22Rv1 (cell line): ENCODE data around the gene ASAP2.

ENCODE experiments used
- CTCF ChIP-seq: fragments of 450-650 bp; IDR thresholded peaks from 2 replicates; pipeline ENCODE4 v1.5.1; 2017; ENCODE audit warnings: mild to moderate bottlenecking
- ZFX ChIP-seq: fragments of 450-650 bp; IDR thresholded peaks from 2 replicates; pipeline ENCODE4 v1.6.1; 2017; ENCODE audit warnings: antibody characterized with exemption, borderline replicate concordance

DNA sequence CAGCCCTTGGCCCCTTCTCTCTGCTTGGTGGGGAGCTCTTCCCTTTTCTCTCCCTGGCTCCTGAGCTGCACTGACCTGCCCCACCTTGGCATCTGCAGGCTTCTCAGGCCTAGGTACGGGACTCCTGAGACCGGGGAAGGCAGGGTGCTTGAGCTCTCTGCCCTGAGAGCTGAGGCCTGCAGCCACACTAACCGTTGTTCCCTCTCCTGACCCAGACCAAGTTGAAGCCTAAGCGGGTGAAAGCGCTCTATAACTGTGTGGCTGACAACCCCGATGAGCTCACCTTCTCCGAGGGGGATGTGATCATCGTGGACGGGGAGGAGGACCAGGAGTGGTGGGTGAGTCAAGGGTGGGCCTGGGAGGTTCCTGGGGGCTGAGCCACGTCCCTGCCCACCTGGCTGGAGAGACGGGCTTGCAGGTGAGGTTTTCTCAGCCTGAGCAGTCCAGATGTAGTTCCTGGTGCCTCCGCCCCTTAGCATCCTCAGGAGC is 194.5 kb downstream of the ASAP2 start:
- no peak for TF ChIP-seq CTCF
- no peak for TF ChIP-seq ZFX
